ENCODE results near the gene HCRTR1. TPM values are rescaled to one million over a fixed set of nuclear protein-coding genes. Genes with fewer than 3 reads are reported as not detected.

Gene HCRTR1
- total RNA-seq, 4 donors from 2014 or later, result 0.59 TPM; not detected in 3

DNA sequence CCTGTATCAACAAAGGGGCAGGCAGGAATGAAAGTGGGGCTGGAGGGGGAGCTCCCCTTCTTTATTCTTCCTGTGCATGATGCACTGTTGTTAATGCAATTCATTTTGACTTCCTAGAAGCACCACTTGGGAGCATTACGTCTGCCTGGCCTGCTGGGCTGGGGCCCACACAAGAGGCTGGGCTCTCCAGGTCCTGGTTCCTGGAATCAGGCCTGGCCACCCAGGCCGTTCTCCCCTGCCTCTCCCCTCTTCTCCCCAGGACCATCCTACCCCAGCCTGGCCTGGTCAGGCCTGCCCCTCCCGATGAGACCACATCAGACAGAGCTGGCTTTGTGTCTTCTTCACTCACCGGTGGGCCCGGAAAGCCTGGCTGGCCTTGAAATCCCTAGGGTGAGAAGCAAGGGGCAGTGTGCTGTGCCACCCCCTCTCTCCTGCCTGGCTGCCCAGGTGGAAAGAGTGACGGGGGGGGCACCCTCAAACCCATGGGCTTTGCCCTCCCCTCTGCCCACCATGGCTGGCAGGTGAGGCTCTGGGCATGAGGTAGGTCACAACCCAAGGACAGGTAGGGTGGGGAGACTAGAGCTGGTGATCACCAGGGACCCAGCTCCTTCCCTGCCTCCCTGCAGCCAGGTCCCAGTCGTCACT, 47.9 kb downstream of the HCRTR1 start:
- no peak for TF ChIP-seq POLR2A (IDR thresholded peaks at IDR 0.05)
- TF ChIP-seq, protein P1, sequence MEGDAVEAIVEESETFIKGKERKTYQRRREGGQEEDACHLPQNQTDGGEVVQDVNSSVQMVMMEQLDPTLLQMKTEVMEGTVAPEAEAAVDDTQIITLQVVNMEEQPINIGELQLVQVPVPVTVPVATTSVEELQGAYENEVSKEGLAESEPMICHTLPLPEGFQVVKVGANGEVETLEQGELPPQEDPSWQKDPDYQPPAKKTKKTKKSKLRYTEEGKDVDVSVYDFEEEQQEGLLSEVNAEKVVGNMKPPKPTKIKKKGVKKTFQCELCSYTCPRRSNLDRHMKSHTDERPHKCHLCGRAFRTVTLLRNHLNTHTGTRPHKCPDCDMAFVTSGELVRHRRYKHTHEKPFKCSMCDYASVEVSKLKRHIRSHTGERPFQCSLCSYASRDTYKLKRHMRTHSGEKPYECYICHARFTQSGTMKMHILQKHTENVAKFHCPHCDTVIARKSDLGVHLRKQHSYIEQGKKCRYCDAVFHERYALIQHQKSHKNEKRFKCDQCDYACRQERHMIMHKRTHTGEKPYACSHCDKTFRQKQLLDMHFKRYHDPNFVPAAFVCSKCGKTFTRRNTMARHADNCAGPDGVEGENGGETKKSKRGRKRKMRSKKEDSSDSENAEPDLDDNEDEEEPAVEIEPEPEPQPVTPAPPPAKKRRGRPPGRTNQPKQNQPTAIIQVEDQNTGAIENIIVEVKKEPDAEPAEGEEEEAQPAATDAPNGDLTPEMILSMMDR (IDR thresholded peaks at IDR 0.05 in 4 of 5, conservative IDR thresholded peaks at IDR 0.05 in 1 of 5), result no peak
- H3K4me1 ChIP-seq, result peaks cover 11% of the 10 kb centered on the region in 2 donors
- no peaks in the 10 kb centered on the region for H3K27me3 ChIP-seq
- H3K27ac ChIP-seq, result no peak overlapping the region
- in situ Hi-C loops (cut with MboI; ENCODE audit: low sequenced_read_pairs in 4 of 4) (loop anchor here (5.0 to 25.0 kb wide), 4 partner anchors 49 to 297 kb away; no protein-coding TSS in a partner anchor), intact Hi-C loops (cut with DNase I; ENCODE audit: low total_unique reads) (no loop called here)
- ATAC-seq, result no peak
- DNase-seq, result no peak
- no peaks in the 10 kb centered on the region for H3K36me3 ChIP-seq
- no peak overlapping the region for H3K4me3 ChIP-seq
- no peaks in the 10 kb centered on the region for H3K9me3 ChIP-seq

DNA sequence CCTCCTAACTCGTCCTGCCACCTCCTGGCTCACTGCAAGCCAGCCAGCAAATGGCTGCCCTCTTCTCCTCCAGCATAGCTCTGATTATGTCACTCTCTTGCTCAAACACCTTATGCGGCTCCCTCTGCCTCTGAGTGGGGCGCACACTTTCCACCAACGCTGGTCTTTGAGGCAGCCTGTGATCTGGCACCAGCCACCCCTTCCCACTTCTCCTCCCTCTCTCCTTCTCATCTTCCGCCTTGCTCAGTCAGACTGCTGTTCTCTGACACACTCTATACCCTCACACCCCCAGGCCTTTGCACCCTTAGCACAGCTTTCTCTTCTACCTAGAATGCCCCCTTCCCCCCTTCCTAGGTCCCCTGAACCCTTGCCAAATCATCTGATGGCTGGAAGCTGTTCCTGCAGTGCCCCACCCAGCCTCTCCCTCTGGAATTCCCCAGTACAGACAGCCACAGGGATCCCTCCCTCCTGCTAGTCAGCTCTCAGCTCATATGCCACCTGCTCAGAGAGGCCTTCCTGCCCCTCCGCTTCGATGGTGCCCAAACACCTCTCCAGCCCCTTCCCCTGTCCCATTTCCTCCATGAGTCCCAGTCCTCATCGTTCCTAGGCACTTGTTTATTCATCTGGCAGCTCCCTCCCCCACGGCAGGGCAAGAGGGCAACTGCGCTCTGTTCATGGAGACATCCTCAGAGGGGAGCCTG, 48.9 kb downstream of the HCRTR1 start:
- in situ Hi-C loops (cut with MboI; ENCODE audit: low sequenced_read_pairs in 4 of 4) (loop anchor here (5.0 to 25.0 kb wide), 4 partner anchors 48 to 296 kb away; no protein-coding TSS in a partner anchor), intact Hi-C loops (cut with DNase I; ENCODE audit: low total_unique reads) (no loop called here)
- TF ChIP-seq, protein P1 (IDR thresholded peaks at IDR 0.05 in 4 of 5, conservative IDR thresholded peaks at IDR 0.05 in 1 of 5), result no peak
- TF ChIP-seq POLR2A (IDR thresholded peaks at IDR 0.05), result no peak
- H3K4me1 ChIP-seq, result peaks cover 13 to 14% of the 10 kb centered on the region in 2 donors
- H3K9me3 ChIP-seq, result no peaks in the 10 kb centered on the region
- H3K36me3 ChIP-seq, result no peaks in the 10 kb centered on the region
- DNase-seq, result no peak
- no peaks in the 10 kb centered on the region for H3K27me3 ChIP-seq
- no peak overlapping the region for H3K27ac ChIP-seq
- no peak for ATAC-seq
- H3K4me3 ChIP-seq, result no peak overlapping the region

DNA sequence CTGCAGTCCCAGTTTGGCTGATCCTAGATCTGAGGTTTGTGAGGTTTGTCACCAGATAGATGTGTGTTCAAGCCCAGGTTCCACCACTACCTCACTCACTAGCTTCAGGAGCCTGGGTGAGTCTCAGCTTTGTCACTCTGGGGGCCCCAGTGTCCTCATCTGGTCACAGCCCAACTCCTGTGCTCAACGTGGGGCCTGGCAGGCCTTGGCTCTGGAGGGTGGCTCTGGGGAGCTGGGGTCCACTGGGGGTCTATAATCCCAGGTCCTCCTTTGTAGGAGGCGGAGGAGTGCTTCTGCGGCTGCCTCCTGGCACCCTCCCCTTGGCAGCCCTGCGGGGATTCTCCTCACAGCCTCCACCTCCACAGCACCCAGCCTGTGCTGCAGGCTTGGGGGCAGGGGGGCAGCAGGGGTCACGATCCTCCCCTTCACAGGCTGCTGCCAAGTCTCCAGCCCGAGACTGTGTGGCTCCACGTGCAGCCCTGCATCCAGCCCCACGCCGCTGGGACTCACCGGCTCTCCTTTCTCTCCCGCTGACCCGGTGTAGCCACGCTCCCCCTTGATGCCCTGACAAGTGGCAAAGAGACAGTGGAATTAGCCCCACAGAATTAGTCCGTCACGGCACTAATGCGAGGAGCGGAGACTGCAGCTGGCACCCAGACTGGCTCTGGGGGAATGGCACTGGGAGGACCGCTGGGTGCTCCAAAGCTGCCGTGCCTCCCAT, 49.7 kb downstream of the HCRTR1 start:
- ATAC-seq (no peak), DNase-seq (no peak)
- TF ChIP-seq POLR2A (IDR thresholded peaks at IDR 0.05), result no peak
- TF ChIP-seq, protein P1 (IDR thresholded peaks at IDR 0.05 in 4 of 5, conservative IDR thresholded peaks at IDR 0.05 in 1 of 5), result no peak
- intact Hi-C loops (cut with DNase I; ENCODE audit: low total_unique reads), result no loop called here
- peaks cover 13 to 14% of the 10 kb centered on the region in 2 donors for H3K4me1 ChIP-seq
- no peak overlapping the region for H3K4me3 ChIP-seq
- H3K9me3 ChIP-seq, result no peaks in the 10 kb centered on the region
- H3K27ac ChIP-seq, result no peak overlapping the region
- in situ Hi-C loops (cut with MboI; ENCODE audit: low sequenced_read_pairs in 4 of 4), result loop anchor here (5.0 to 25.0 kb wide), 4 partner anchors 48 to 295 kb away; no protein-coding TSS in a partner anchor
- H3K36me3 ChIP-seq, result no peaks in the 10 kb centered on the region
- H3K27me3 ChIP-seq, result no peaks in the 10 kb centered on the region

DNA sequence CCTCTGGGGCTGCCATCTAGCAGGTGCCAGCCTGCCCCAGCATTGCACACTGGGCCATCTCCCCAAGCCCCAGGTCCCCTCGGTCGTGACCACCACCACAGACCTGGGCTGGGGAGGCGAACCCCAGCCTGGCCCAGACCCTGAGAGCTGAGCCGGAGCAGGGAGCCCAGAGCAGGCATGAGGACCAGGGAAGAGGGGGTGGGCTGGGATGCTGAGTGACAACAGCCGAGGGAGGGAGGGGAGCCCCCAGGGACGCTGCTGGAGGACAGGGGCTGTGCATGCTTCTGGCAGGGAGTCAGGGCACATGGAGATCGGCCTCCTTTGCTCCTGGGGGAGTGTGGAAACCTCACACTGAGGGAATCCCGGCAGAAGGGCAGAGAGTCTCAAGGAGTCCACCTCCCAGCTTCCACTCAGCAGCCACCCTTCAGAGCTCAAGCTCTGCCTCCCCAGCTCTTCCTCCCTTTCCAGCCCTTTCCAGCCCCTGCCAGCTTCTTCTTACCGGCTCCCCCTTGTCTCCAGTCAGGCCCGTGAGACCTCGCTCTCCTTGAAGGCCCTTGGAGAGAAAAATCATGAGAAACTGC, 50.9 kb downstream of the HCRTR1 start:
- no peak for ATAC-seq
- Histone ChIP-seq H3K4me1 (peaks cover 24% of the 10 kb centered on the region in 2 donors), H3K27ac (no peak overlapping the region), H3K9me3 (no peaks in the 10 kb centered on the region), H3K36me3 (no peaks in the 10 kb centered on the region), H3K27me3 (no peaks in the 10 kb centered on the region), H3K4me3 (no peak overlapping the region)
- intact Hi-C loops (cut with DNase I; ENCODE audit: low total_unique reads), result no loop called here
- DNase-seq, result no peak
- TF ChIP-seq, protein P1 (IDR thresholded peaks at IDR 0.05 in 4 of 5, conservative IDR thresholded peaks at IDR 0.05 in 1 of 5), result no peak
- TF ChIP-seq POLR2A (IDR thresholded peaks at IDR 0.05), result no peak
- in situ Hi-C loops (cut with MboI; ENCODE audit: low sequenced_read_pairs in 4 of 4), result loop anchor here (5.0 to 25.0 kb wide), 4 partner anchors 46 to 294 kb away; no protein-coding TSS in a partner anchor
